MM.1S (cell line): ENCODE measurements around the gene HSP90AB1.

Experiments
- DNase-seq: peaks from one replicate; pipeline ENCODE4 v3.0.0-alpha.2; 2015
- H2AFZ ChIP-seq: fragments of 300-600 bp; sonication (generic); 2 replicates; pipeline ENCODE4 v1.6.0; 2016; ENCODE audit warnings: antibody characterized with exemption, low read length
- H3F3A ChIP-seq: fragments of 300-600 bp; sonication (generic); 2 replicates; pipeline ENCODE4 v1.6.1; 2016; ENCODE audit warnings: mild to moderate bottlenecking, antibody characterized with exemption, low read length, moderate library complexity, mixed read lengths; ENCODE audit not compliant: insufficient read depth
- H3K27ac ChIP-seq: fragments of 300-600 bp; sonication (generic); 2 replicates; pipeline ENCODE4 v1.5.1; 2016; ENCODE audit warnings: mild to moderate bottlenecking, low read length
- H3K27me3 ChIP-seq: fragments of 300-600 bp; sonication (generic); replicated peaks from 2 replicates; pipeline ENCODE4 v1.6.0; 2016; ENCODE audit warnings: low read length; ENCODE audit not compliant: insufficient read depth
- H3K36me3 ChIP-seq: fragments of 300-600 bp; sonication (generic); replicated peaks from 2 replicates; pipeline ENCODE4 v1.6.1; 2016; ENCODE audit warnings: mild to moderate bottlenecking, low read length, mixed read lengths; ENCODE audit not compliant: insufficient read depth
- H3K4me1 ChIP-seq: fragments of 300-600 bp; sonication (generic); 2 replicates; pipeline ENCODE4 v1.6.1; 2016; ENCODE audit warnings: low read length, mixed read lengths
- H3K4me2 ChIP-seq: fragments of 300-600 bp; sonication (generic); 2 replicates; pipeline ENCODE4 v1.6.0; 2016; ENCODE audit warnings: low read depth, low read length
- H3K4me3 ChIP-seq: fragments of 300-600 bp; sonication (generic); 2 replicates; pipeline ENCODE4 v1.5.1; 2016; ENCODE audit warnings: low read length, mixed read lengths
- H3K79me2 ChIP-seq: fragments of 300-600 bp; sonication (generic); 2 replicates; pipeline ENCODE4 v1.6.1; 2016; ENCODE audit warnings: mixed run types, low read length, mixed read lengths
- H3K9ac ChIP-seq: fragments of 300-600 bp; sonication (generic); 2 replicates; pipeline ENCODE4 v1.6.1; 2016; ENCODE audit warnings: low read length, mixed read lengths
- H3K9me2 ChIP-seq: fragments of 300-600 bp; sonication (generic); replicated peaks from 2 replicates; pipeline ENCODE4 v1.6.1; 2016; ENCODE audit warnings: mild to moderate bottlenecking, low read length, mixed read lengths; ENCODE audit not compliant: insufficient read depth
- H3K9me3 ChIP-seq: fragments of 300-600 bp; sonication (generic); replicated peaks from 2 replicates; pipeline ENCODE4 v1.6.1; 2016; ENCODE audit warnings: mild to moderate bottlenecking, low read length, mixed read lengths; ENCODE audit not compliant: insufficient read depth
- H4K20me1 ChIP-seq: fragments of 300-600 bp; sonication (generic); 2 replicates; pipeline ENCODE4 v1.6.1; 2016; ENCODE audit warnings: mild to moderate bottlenecking, low read length, moderate library complexity, mixed read lengths; ENCODE audit not compliant: insufficient read depth
- CTCF ChIP-seq: fragments of 300-600 bp; sonication (generic); IDR thresholded peaks from 2 replicates; pipeline ENCODE4 v1.5.1; 2016; ENCODE audit warnings: antibody characterized with exemption, low read length, mixed read lengths
- EZH2 ChIP-seq: fragments of 300-600 bp; sonication (generic); optimal IDR thresholded peaks from 2 replicates; pipeline ENCODE3; 2017; ENCODE audit warnings: low read depth, mild to moderate bottlenecking, antibody characterized with exemption, low read length, mixed read lengths
- EZH2phosphoT487 ChIP-seq: fragments of 300-600 bp; sonication (generic); IDR thresholded peaks from 2 replicates; pipeline ENCODE4 v1.6.1; 2018; ENCODE audit warnings: antibody characterized with exemption, low read length

The HSP90AB1 gene

GRCh38 chr6:44254191-44255104 lies 7.5 kb downstream of the HSP90AB1 start:
- Histone ChIP-seq H3F3A (peaks cover 88% of the 10 kb centered on the region), H3K9ac (no peak overlapping the region), H2AFZ (no peak overlapping the region), H3K9me2 (no peaks in the 10 kb centered on the region), H3K27me3 (no peaks in the 10 kb centered on the region), H3K79me2 (peaks cover 66% of the 10 kb centered on the region), H3K4me1 (peaks cover 39% of the 10 kb centered on the region), H3K9me3 (no peaks in the 10 kb centered on the region), H3K36me3 (peaks cover 20% of the 10 kb centered on the region), H4K20me1 (peaks cover 50% of the 10 kb centered on the region), H3K4me3 (no peak overlapping the region), H3K27ac (peak overlapping the region; percentile 5; the same call in 1 of the 2 replicates), H3K4me2 (no peak overlapping the region)
- no peak for TF ChIP-seq EZH2
- TF ChIP-seq EZH2phosphoT487: no peak
- TF ChIP-seq CTCF: no peak
- DNase-seq: no peak

- no peak overlapping the region for H3K4me3 ChIP-seq
- peaks cover 38% of the 10 kb centered on the region for H3K4me1 ChIP-seq
- peak overlapping the region; percentile 91; the same call in 1 of the 2 replicates for H3K9ac ChIP-seq
- no peaks in the 10 kb centered on the region for H3K9me3 ChIP-seq
- H3K9me2 ChIP-seq: no peaks in the 10 kb centered on the region
- H3K27me3 ChIP-seq: no peaks in the 10 kb centered on the region
- H2AFZ ChIP-seq: no peak overlapping the region
- peaks cover 42% of the 10 kb centered on the region for H4K20me1 ChIP-seq
- TF ChIP-seq EZH2: no peak
- TF ChIP-seq EZH2phosphoT487: no peak
- no peak for TF ChIP-seq CTCF
- DNase-seq: peak; percentile 41
- H3K4me2 ChIP-seq: peak overlapping the region; percentile 97; the same call in 1 of the 2 replicates
- peaks cover 87% of the 10 kb centered on the region for H3F3A ChIP-seq
- peaks cover 59% of the 10 kb centered on the region for H3K79me2 ChIP-seq
- H3K36me3 ChIP-seq: peaks cover 20% of the 10 kb centered on the region
- peak overlapping the region; percentile 64; the same call in 1 of the 2 replicates for H3K27ac ChIP-seq
Measured at GRCh38 chr6:44255105-44255808, 8.4 kb downstream of the HSP90AB1 start.

- Histone ChIP-seq H2AFZ (peak overlapping the region; percentile 89; the same call in 1 of the 2 replicates), H3K27ac (peak overlapping the region; percentile 64; the same call in 1 of the 2 replicates), H3K9me2 (no peaks in the 10 kb centered on the region), H3K9ac (peak overlapping the region; percentile 91; the same call in 1 of the 2 replicates), H3K79me2 (peaks cover 59% of the 10 kb centered on the region), H3F3A (peaks cover 78% of the 10 kb centered on the region), H3K9me3 (no peaks in the 10 kb centered on the region), H3K4me2 (peak overlapping the region; percentile 97), H3K4me3 (peak overlapping the region; percentile 98), H4K20me1 (peaks cover 34% of the 10 kb centered on the region), H3K4me1 (peaks cover 32% of the 10 kb centered on the region), H3K27me3 (no peaks in the 10 kb centered on the region), H3K36me3 (peaks cover 11% of the 10 kb centered on the region)
- peak; percentile 34 for DNase-seq
- no peak for TF ChIP-seq CTCF
- TF ChIP-seq EZH2: no peak
- TF ChIP-seq EZH2phosphoT487: no peak
Measured at GRCh38 chr6:44255871-44256774, 9.2 kb downstream of the HSP90AB1 start.
